ENCODE results near the gene FANCM. TPM values are rescaled to one million over a fixed set of nuclear protein-coding genes. Genes with fewer than 3 reads are reported as not detected.
"Not testable (repeated sequence)": the region's sequence is repeated elsewhere in the genome, so short reads cannot be mapped to it uniquely, and the experiment has no call there.

Gene FANCM
- total and polyA plus RNA-seq, 4 donors, result 0.25 to 6.8 (median 4.5) TPM

GRCh38 chr14:45134051-45134958 is 1.4 kb upstream of the FANCM start, which contains the start of gene FKBP3:
Gene FKBP3, minus strand, starts transcription at chr14:45134481. Its CDS starts 25 bp downstream, at chr14:45134456.
- H3K4me3 ChIP-seq (ENCODE audit: low read length in 2 of 2), result peak within 1 kb of the TSS; percentile 92 to 97
- no peaks in the 10 kb centered on the region for H3K36me3 ChIP-seq (ENCODE audit: control insufficient read depth in 1 of 2, insufficient read depth in 2 of 2, low read length in 1 of 2)
- no peaks in the 10 kb centered on the region for H3K27me3 ChIP-seq (ENCODE audit: control insufficient read depth in 1 of 2, insufficient read depth in 2 of 2, low read length in 1 of 2)
- H3K9me3 ChIP-seq (ENCODE audit: control insufficient read depth, low read length), result no peaks in the 10 kb centered on the region
- intact Hi-C loops (cut with DNase I), result loop anchor here (2.0 to 10.0 kb wide), 4 partner anchors 47 to 238 kb away; partner anchors contain the start of genes KLHL28 (in 2 of the 2) and TOGARAM1 (in 2 of the 2)
- peak; percentile 99 for ATAC-seq (ENCODE audit: low FRiP score)
- DNase-seq, result peak; percentile 97
- H3K27ac ChIP-seq (ENCODE audit: low read depth in 1 of 2, low read length in 2 of 2), result peak within 1 kb of the TSS; percentile 71 to 83
- WGBS, 2 donors, result 1% methylated on average over 49 to 53 of the region's 53 CpGs
- peaks cover 0 to 3% of the 10 kb centered on the region in 2 donors for H3K4me1 ChIP-seq (ENCODE audit: control insufficient read depth in 1 of 2, insufficient read depth in 2 of 2, low read length in 2 of 2)

- DNase-seq (no peak), ATAC-seq (ENCODE audit: low FRiP score) (no peak)
- no peaks in the 10 kb centered on the region for H3K36me3 ChIP-seq (ENCODE audit: control insufficient read depth in 1 of 2, insufficient read depth in 2 of 2, low read length in 1 of 2)
- peaks cover 0 to 3% of the 10 kb centered on the region in 2 donors for H3K4me1 ChIP-seq (ENCODE audit: control insufficient read depth in 1 of 2, insufficient read depth in 2 of 2, low read length in 2 of 2)
- intact Hi-C loops (cut with DNase I), result loop anchor here (2.0 to 10.0 kb wide), 3 partner anchors 117 to 238 kb away; partner anchors contain the start of gene MIS18BP1 (in 2 of the 2)
- H3K9me3 ChIP-seq (ENCODE audit: control insufficient read depth, low read length), result no peaks in the 10 kb centered on the region
- WGBS, 2 donors, result 0% methylated on average over 7 of the region's 7 CpGs
- peak overlapping the region in 1 of 2 donors; percentile 71 for H3K27ac ChIP-seq (ENCODE audit: low read depth in 1 of 2, low read length in 2 of 2)
- H3K27me3 ChIP-seq (ENCODE audit: control insufficient read depth in 1 of 2, insufficient read depth in 2 of 2, low read length in 1 of 2), result no peaks in the 10 kb centered on the region
- H3K4me3 ChIP-seq (ENCODE audit: low read length in 2 of 2), result peak overlapping the region; percentile 92 to 97
Measured at GRCh38 chr14:45135156-45135555, 574 bp upstream of the FANCM start.

- intact Hi-C loops (cut with DNase I), result loop anchor here (5.0 to 10.0 kb wide), 2 partner anchors 116 to 222 kb away; partner anchors contain the start of gene MIS18BP1 (in 2 of the 2)
Measured at GRCh38 chr14:45136399-45136798, 669 bp downstream of the FANCM start.

GRCh38 chr14:45140661-45141187 is 5.0 kb downstream of the FANCM start:
- H3K4me1 ChIP-seq (ENCODE audit: control insufficient read depth in 1 of 2, insufficient read depth in 2 of 2, low read length in 2 of 2), result peaks cover 0 to 3% of the 10 kb centered on the region in 2 donors
- intact Hi-C loops (cut with DNase I), result no loop called here
- ATAC-seq (ENCODE audit: low FRiP score), result no peak

More at GRCh38 chr14:45136399-45136798, 669 bp downstream of the FANCM start:
- H3K27ac ChIP-seq (ENCODE audit: low read depth in 1 of 2, low read length in 2 of 2), result peak overlapping the region in 1 of 2 donors; percentile 81
- no peaks in the 10 kb centered on the region for H3K27me3 ChIP-seq (ENCODE audit: control insufficient read depth in 1 of 2, insufficient read depth in 2 of 2, low read length in 1 of 2)
- ATAC-seq (ENCODE audit: low FRiP score) (no peak), DNase-seq (no peak)
- H3K36me3 ChIP-seq (ENCODE audit: control insufficient read depth in 1 of 2, insufficient read depth in 2 of 2, low read length in 1 of 2), result no peaks in the 10 kb centered on the region
- H3K9me3 ChIP-seq (ENCODE audit: control insufficient read depth, low read length), result no peaks in the 10 kb centered on the region
- H3K4me1 ChIP-seq (ENCODE audit: control insufficient read depth in 1 of 2, insufficient read depth in 2 of 2, low read length in 2 of 2), result peaks cover 0 to 3% of the 10 kb centered on the region in 2 donors
- peak overlapping the region; percentile 57 to 100 for H3K4me3 ChIP-seq (ENCODE audit: low read length in 2 of 2)
- WGBS, 2 donors, result 1% methylated on average over 7 of the region's 7 CpGs

GRCh38 chr14:45142083-45142482 is 6.4 kb downstream of the FANCM start:
- H3K27ac ChIP-seq (ENCODE audit: low read depth in 1 of 2, low read length in 2 of 2); ATAC-seq (ENCODE audit: low FRiP score); intact Hi-C loops (cut with DNase I): not testable (repeated sequence)

More at GRCh38 chr14:45140661-45141187, 5.0 kb downstream of the FANCM start:
- Histone ChIP-seq H3K27ac (ENCODE audit: low read depth in 1 of 2, low read length in 2 of 2) (no peak overlapping the region), H3K27me3 (ENCODE audit: control insufficient read depth in 1 of 2, insufficient read depth in 2 of 2, low read length in 1 of 2) (no peaks in the 10 kb centered on the region), H3K9me3 (ENCODE audit: control insufficient read depth, low read length) (no peaks in the 10 kb centered on the region), H3K4me3 (ENCODE audit: low read length in 2 of 2) (no peak overlapping the region), H3K36me3 (ENCODE audit: control insufficient read depth in 1 of 2, insufficient read depth in 2 of 2, low read length in 1 of 2) (no peaks in the 10 kb centered on the region)
- DNase-seq, result no peak
- 96 to 97% methylated on average over 6 of the region's 6 CpGs for WGBS, 2 donors

GRCh38 chr14:45144658-45145057 is 8.9 kb downstream of the FANCM start:
- no peaks in the 10 kb centered on the region for H3K9me3 ChIP-seq (ENCODE audit: control insufficient read depth, low read length)
- no peaks in the 10 kb centered on the region for H3K4me1 ChIP-seq (ENCODE audit: control insufficient read depth in 1 of 2, insufficient read depth in 2 of 2, low read length in 2 of 2)
- ATAC-seq (ENCODE audit: low FRiP score) (no peak), DNase-seq (no peak)
- no peaks in the 10 kb centered on the region for H3K27me3 ChIP-seq (ENCODE audit: control insufficient read depth in 1 of 2, insufficient read depth in 2 of 2, low read length in 1 of 2)
- H3K36me3 ChIP-seq (ENCODE audit: control insufficient read depth in 1 of 2, insufficient read depth in 2 of 2, low read length in 1 of 2), result no peaks in the 10 kb centered on the region
- H3K4me3 ChIP-seq (ENCODE audit: low read length in 2 of 2), result no peak overlapping the region
- no peak overlapping the region for H3K27ac ChIP-seq (ENCODE audit: low read depth in 1 of 2, low read length in 2 of 2)
- intact Hi-C loops (cut with DNase I), result no loop called here

More at GRCh38 chr14:45142083-45142482, 6.4 kb downstream of the FANCM start:
- H3K4me3 ChIP-seq (ENCODE audit: low read length in 2 of 2); H3K27me3 ChIP-seq (ENCODE audit: control insufficient read depth in 1 of 2, insufficient read depth in 2 of 2, low read length in 1 of 2); DNase-seq; H3K9me3 ChIP-seq (ENCODE audit: control insufficient read depth, low read length); H3K4me1 ChIP-seq (ENCODE audit: control insufficient read depth in 1 of 2, insufficient read depth in 2 of 2, low read length in 2 of 2); H3K36me3 ChIP-seq (ENCODE audit: control insufficient read depth in 1 of 2, insufficient read depth in 2 of 2, low read length in 1 of 2): not testable (repeated sequence)
- 90 to 92% methylated on average over 8 of the region's 8 CpGs for WGBS, 2 donors

- Histone ChIP-seq H3K4me1 (ENCODE audit: control insufficient read depth in 1 of 2, insufficient read depth in 2 of 2, low read length in 2 of 2) (no peaks in the 10 kb centered on the region), H3K36me3 (ENCODE audit: control insufficient read depth in 1 of 2, insufficient read depth in 2 of 2, low read length in 1 of 2) (no peaks in the 10 kb centered on the region), H3K27me3 (ENCODE audit: control insufficient read depth in 1 of 2, insufficient read depth in 2 of 2, low read length in 1 of 2) (no peaks in the 10 kb centered on the region), H3K9me3 (ENCODE audit: control insufficient read depth, low read length) (no peaks in the 10 kb centered on the region), H3K27ac (ENCODE audit: low read depth in 1 of 2, low read length in 2 of 2) (no peak overlapping the region), H3K4me3 (ENCODE audit: low read length in 2 of 2) (no peak overlapping the region)
- 80 to 95% methylated on average over 3 of the region's 3 CpGs for WGBS, 2 donors
- no peak for ATAC-seq (ENCODE audit: low FRiP score)
- DNase-seq, result no peak
- intact Hi-C loops (cut with DNase I), result no loop called here
Measured at GRCh38 chr14:45145214-45145613, 9.5 kb downstream of the FANCM start.

GRCh38 chr14:45149602-45150001 is 13.9 kb downstream of the FANCM start:
- ATAC-seq (ENCODE audit: low FRiP score) (no peak), DNase-seq (no peak)
- 94 to 96% methylated on average over 3 of the region's 3 CpGs for WGBS, 2 donors
- no peaks in the 10 kb centered on the region for H3K36me3 ChIP-seq (ENCODE audit: control insufficient read depth in 1 of 2, insufficient read depth in 2 of 2, low read length in 1 of 2)
- H3K27ac ChIP-seq (ENCODE audit: low read depth in 1 of 2, low read length in 2 of 2), result no peak overlapping the region
- no peaks in the 10 kb centered on the region for H3K27me3 ChIP-seq (ENCODE audit: control insufficient read depth in 1 of 2, insufficient read depth in 2 of 2, low read length in 1 of 2)
- intact Hi-C loops (cut with DNase I), result no loop called here
- H3K9me3 ChIP-seq (ENCODE audit: control insufficient read depth, low read length), result no peaks in the 10 kb centered on the region
- no peak overlapping the region for H3K4me3 ChIP-seq (ENCODE audit: low read length in 2 of 2)
- no peaks in the 10 kb centered on the region for H3K4me1 ChIP-seq (ENCODE audit: control insufficient read depth in 1 of 2, insufficient read depth in 2 of 2, low read length in 2 of 2)
